ENCODE data around the gene CSRP3.

Gene CSRP3

DNA sequence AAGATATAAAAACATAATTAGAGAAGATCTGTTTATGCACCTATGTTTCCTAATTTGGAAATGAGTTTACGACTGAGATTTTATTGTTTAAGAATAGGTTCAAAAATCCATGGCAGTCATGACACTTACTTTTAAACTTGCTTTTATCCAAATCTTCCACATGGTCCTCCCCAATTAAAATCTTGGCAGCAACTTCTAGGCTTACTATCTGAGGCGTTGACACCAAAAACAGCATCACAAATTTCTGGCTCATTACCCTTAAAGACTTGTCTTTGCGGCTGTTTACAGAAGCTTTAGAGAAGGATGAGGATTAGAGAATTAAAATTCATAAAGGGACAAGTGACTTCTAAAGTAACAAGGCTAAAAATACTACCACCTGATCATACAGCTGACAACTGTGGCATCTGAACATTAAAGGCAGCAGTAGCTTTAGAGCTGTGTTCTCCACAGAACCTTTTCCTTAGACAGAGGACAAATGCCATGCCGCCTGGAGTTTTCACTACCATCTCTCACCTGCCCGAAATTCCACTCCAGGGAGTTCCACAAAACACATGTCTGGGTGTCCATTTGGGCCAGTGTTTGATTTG is 32.5 kb upstream of the CSRP3 start:
- no peaks in the 10 kb centered on the region for H3K9me3 ChIP-seq (ENCODE audit: control insufficient read depth, insufficient read depth, low read depth, low read length)
- CTCF ChIA-PET = interaction anchor here (0.6 to 2.6 kb wide), 4 partner anchors 19 to 512 kb away, joined by 3 to 7 read pairs (median 4); no protein-coding TSS in a partner anchor
- POLR2A ChIA-PET = no interaction called here
- H3K36me3 ChIP-seq (ENCODE audit: control insufficient read depth in 2 of 2, insufficient read depth in 1 of 2, low read length in 2 of 2) = peaks cover 7 to 73% of the 10 kb centered on the region in 2 experiments
- H3K27ac ChIP-seq (ENCODE audit: extremely low read depth, low read depth, low read length) = no peak overlapping the region
- TF ChIP-seq ZNF391 (tag by site-specific recombination; IDR thresholded peaks at IDR 0.05; ENCODE audit: borderline replicate concordance, low read depth) (no peak), ZNF677 (tag by site-specific recombination; IDR thresholded peaks at IDR 0.05) (no peak)
- TF ChIP-seq, protein P1, sequence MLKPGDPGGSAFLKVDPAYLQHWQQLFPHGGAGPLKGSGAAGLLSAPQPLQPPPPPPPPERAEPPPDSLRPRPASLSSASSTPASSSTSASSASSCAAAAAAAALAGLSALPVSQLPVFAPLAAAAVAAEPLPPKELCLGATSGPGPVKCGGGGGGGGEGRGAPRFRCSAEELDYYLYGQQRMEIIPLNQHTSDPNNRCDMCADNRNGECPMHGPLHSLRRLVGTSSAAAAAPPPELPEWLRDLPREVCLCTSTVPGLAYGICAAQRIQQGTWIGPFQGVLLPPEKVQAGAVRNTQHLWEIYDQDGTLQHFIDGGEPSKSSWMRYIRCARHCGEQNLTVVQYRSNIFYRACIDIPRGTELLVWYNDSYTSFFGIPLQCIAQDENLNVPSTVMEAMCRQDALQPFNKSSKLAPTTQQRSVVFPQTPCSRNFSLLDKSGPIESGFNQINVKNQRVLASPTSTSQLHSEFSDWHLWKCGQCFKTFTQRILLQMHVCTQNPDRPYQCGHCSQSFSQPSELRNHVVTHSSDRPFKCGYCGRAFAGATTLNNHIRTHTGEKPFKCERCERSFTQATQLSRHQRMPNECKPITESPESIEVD (tag by site-specific recombination; IDR thresholded peaks at IDR 0.05) = 0 out of 2 replicates have a peak, but pooled peaks have one; percentile 7
- no peak overlapping the region for H3K4me3 ChIP-seq (ENCODE audit: low read depth, low read length)
- no peaks in the 10 kb centered on the region; the same call in 1 of the 2 replicates for H3K4me1 ChIP-seq (ENCODE audit: control insufficient read depth, insufficient read depth, low read length)

DNA sequence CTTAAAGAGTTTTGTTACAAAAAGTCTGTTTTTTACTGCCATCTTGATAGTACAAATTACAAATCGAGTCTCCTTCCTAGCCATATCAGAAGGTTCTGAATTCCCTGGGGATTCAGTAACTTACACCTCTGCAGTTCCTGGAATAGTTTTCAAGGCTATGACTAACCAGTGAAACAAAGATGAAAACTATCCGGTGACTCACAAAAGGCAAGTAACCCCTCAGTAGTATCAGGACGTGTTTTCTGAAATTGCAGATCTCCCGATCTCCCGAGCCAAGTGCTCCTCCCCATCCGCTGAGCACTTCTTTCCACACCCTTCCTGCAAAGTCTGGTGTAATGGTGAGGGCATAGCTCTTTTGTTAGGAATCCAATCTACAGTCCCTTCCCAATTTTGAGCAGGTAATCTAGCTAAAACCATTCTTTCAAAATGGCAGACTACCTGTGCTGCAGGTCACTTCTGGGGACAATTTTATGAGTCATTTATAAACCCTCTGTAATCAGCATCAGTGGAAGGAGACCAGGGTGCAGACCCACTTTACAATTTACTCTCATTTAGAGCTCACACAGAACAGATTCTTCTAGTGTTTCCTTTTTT is 31.2 kb upstream of the CSRP3 start:
- H3K4me3 ChIP-seq (ENCODE audit: low read depth, low read length) = no peak overlapping the region
- H3K9me3 ChIP-seq (ENCODE audit: control insufficient read depth, insufficient read depth, low read depth, low read length) = no peaks in the 10 kb centered on the region
- TF ChIP-seq GLIS2 (tag by site-specific recombination; IDR thresholded peaks at IDR 0.05) = no peak
- no peak for TF ChIP-seq BCL11A (tag by site-specific recombination; IDR thresholded peaks at IDR 0.05; ENCODE audit: low read depth)
- no peak for TF ChIP-seq ZNF529 (tag by site-specific recombination; IDR thresholded peaks at IDR 0.05; ENCODE audit: insufficient replicate concordance)
- TF ChIP-seq ZNF701 (tag by site-specific recombination; IDR thresholded peaks at IDR 0.05) = no peak
- no peak for TF ChIP-seq ZNF473 (tag by site-specific recombination; IDR thresholded peaks at IDR 0.05)
- no peak for TF ChIP-seq FEZF1 (tag by site-specific recombination; IDR thresholded peaks at IDR 0.05)
- TF ChIP-seq MYNN (tag by site-specific recombination; IDR thresholded peaks at IDR 0.05; ENCODE audit: borderline replicate concordance) = no peak
- TF ChIP-seq ZNF341 (tag by site-specific recombination; IDR thresholded peaks at IDR 0.05; ENCODE audit: low read depth) = no peak
- TF ChIP-seq ZBTB17 (tag by site-specific recombination; IDR thresholded peaks at IDR 0.05) = no peak
- no peak for TF ChIP-seq ZFP69B (tag by site-specific recombination; IDR thresholded peaks at IDR 0.05)
- TF ChIP-seq, protein P2, sequence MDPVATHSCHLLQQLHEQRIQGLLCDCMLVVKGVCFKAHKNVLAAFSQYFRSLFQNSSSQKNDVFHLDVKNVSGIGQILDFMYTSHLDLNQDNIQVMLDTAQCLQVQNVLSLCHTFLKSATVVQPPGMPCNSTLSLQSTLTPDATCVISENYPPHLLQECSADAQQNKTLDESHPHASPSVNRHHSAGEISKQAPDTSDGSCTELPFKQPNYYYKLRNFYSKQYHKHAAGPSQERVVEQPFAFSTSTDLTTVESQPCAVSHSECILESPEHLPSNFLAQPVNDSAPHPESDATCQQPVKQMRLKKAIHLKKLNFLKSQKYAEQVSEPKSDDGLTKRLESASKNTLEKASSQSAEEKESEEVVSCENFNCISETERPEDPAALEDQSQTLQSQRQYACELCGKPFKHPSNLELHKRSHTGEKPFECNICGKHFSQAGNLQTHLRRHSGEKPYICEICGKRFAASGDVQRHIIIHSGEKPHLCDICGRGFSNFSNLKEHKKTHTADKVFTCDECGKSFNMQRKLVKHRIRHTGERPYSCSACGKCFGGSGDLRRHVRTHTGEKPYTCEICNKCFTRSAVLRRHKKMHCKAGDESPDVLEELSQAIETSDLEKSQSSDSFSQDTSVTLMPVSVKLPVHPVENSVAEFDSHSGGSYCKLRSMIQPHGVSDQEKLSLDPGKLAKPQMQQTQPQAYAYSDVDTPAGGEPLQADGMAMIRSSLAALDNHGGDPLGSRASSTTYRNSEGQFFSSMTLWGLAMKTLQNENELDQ (tag by site-specific recombination; IDR thresholded peaks at IDR 0.05; ENCODE audit: low read depth) = no peak
- TF ChIP-seq ZNF221 (tag by site-specific recombination; IDR thresholded peaks at IDR 0.05; ENCODE audit: borderline replicate concordance) = no peak
- no peak for TF ChIP-seq ZNF202 (tag by site-specific recombination; IDR thresholded peaks at IDR 0.05; ENCODE audit: borderline replicate concordance)
- TF ChIP-seq OVOL3 (tag by site-specific recombination; IDR thresholded peaks at IDR 0.05) = no peak
- TF ChIP-seq ZNF747 (tag by site-specific recombination; IDR thresholded peaks at IDR 0.05) = no peak
- TF ChIP-seq ZNF266 (tag by site-specific recombination; IDR thresholded peaks at IDR 0.05; ENCODE audit: low read depth) = no peak
- no peak for TF ChIP-seq ZNF585B (tag by site-specific recombination; IDR thresholded peaks at IDR 0.05)
- TF ChIP-seq, protein P3, sequence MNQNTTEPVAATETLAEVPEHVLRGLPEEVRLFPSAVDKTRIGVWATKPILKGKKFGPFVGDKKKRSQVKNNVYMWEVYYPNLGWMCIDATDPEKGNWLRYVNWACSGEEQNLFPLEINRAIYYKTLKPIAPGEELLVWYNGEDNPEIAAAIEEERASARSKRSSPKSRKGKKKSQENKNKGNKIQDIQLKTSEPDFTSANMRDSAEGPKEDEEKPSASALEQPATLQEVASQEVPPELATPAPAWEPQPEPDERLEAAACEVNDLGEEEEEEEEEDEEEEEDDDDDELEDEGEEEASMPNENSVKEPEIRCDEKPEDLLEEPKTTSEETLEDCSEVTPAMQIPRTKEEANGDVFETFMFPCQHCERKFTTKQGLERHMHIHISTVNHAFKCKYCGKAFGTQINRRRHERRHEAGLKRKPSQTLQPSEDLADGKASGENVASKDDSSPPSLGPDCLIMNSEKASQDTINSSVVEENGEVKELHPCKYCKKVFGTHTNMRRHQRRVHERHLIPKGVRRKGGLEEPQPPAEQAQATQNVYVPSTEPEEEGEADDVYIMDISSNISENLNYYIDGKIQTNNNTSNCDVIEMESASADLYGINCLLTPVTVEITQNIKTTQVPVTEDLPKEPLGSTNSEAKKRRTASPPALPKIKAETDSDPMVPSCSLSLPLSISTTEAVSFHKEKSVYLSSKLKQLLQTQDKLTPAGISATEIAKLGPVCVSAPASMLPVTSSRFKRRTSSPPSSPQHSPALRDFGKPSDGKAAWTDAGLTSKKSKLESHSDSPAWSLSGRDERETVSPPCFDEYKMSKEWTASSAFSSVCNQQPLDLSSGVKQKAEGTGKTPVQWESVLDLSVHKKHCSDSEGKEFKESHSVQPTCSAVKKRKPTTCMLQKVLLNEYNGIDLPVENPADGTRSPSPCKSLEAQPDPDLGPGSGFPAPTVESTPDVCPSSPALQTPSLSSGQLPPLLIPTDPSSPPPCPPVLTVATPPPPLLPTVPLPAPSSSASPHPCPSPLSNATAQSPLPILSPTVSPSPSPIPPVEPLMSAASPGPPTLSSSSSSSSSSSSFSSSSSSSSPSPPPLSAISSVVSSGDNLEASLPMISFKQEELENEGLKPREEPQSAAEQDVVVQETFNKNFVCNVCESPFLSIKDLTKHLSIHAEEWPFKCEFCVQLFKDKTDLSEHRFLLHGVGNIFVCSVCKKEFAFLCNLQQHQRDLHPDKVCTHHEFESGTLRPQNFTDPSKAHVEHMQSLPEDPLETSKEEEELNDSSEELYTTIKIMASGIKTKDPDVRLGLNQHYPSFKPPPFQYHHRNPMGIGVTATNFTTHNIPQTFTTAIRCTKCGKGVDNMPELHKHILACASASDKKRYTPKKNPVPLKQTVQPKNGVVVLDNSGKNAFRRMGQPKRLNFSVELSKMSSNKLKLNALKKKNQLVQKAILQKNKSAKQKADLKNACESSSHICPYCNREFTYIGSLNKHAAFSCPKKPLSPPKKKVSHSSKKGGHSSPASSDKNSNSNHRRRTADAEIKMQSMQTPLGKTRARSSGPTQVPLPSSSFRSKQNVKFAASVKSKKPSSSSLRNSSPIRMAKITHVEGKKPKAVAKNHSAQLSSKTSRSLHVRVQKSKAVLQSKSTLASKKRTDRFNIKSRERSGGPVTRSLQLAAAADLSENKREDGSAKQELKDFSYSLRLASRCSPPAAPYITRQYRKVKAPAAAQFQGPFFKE (tag by site-specific recombination; IDR thresholded peaks at IDR 0.05; ENCODE audit: borderline replicate concordance) = no peak
- TF ChIP-seq ZNF48 (tag by site-specific recombination; IDR thresholded peaks at IDR 0.05) = no peak
- TF ChIP-seq ZNF621 (tag by site-specific recombination; IDR thresholded peaks at IDR 0.05) = no peak
- ChIA-PET POLR2A (no interaction called here), CTCF (interaction anchor here (0.6 to 1.0 kb wide), 2 partner anchors 152 to 156 kb away, joined by 3 to 4 read pairs; no protein-coding TSS in a partner anchor)
- no peaks in the 10 kb centered on the region for H3K4me1 ChIP-seq (ENCODE audit: control insufficient read depth, insufficient read depth, low read length)
- H3K27ac ChIP-seq (ENCODE audit: extremely low read depth, low read depth, low read length) = no peak overlapping the region
- H3K36me3 ChIP-seq (ENCODE audit: control insufficient read depth in 2 of 2, insufficient read depth in 1 of 2, low read length in 2 of 2) = peaks cover 10 to 86% of the 10 kb centered on the region in 2 experiments

Data from HEK293 (cell line).